OCI-LY1 (cell line): ENCODE measurements around the gene TIAL1.
"Not testable (repeated sequence)": the region's sequence is repeated elsewhere in the genome, so short reads cannot be mapped to it uniquely, and the experiment has no call there.

Experiments
- EZH2 ChIP-seq: fragments of 200-600 bp; sonication (generic), shearing (Covaris generic); IDR thresholded peaks from 2 replicates; pipeline ENCODE4 v1.8.0; 2017; ENCODE audit warnings: borderline replicate concordance, mixed run types, mild to moderate bottlenecking, antibody characterized with exemption, low read length, moderate library complexity, mixed read lengths
- TF ChIP-seq, protein P1 (sequence below): fragments of 200-600 bp; sonication (generic), shearing (Covaris generic); IDR thresholded peaks from 2 replicates; pipeline ENCODE4 v1.5.1; 2017; ENCODE audit warnings: mild to moderate bottlenecking, antibody characterized with exemption, low read length, moderate library complexity, mixed read lengths

DNA sequence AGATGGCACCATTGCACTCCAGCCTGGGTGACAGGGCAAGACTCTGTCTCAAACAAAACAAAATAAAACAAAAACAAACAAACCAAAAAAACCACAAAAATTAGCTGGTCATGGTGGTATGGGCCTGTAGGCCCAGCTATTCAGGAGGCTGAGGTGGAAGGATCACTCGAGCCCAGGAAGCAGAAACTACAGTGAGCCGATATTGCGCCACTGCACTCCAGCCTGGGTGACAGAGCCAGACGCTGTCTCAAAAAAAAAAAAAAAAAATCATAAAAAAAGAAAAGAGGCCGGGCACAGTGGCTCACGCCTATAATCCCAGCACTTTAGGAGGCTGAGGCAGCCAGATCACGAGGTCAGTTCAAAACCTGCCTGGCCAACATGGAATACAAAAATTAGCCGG, 64.0 kb downstream of the TIAL1 start:
- TF ChIP-seq, protein P1, sequence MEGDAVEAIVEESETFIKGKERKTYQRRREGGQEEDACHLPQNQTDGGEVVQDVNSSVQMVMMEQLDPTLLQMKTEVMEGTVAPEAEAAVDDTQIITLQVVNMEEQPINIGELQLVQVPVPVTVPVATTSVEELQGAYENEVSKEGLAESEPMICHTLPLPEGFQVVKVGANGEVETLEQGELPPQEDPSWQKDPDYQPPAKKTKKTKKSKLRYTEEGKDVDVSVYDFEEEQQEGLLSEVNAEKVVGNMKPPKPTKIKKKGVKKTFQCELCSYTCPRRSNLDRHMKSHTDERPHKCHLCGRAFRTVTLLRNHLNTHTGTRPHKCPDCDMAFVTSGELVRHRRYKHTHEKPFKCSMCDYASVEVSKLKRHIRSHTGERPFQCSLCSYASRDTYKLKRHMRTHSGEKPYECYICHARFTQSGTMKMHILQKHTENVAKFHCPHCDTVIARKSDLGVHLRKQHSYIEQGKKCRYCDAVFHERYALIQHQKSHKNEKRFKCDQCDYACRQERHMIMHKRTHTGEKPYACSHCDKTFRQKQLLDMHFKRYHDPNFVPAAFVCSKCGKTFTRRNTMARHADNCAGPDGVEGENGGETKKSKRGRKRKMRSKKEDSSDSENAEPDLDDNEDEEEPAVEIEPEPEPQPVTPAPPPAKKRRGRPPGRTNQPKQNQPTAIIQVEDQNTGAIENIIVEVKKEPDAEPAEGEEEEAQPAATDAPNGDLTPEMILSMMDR: not testable (repeated sequence)
- TF ChIP-seq EZH2: not testable (repeated sequence)
